Activated naive CD8-positive, alpha-beta T cell (primary cell): Measurements from ENCODE around the gene ARSG.
A peak's percentile ranks its signal among the peaks of the same experiment; 100 is the strongest.
"Not testable (repeated sequence)": the region's sequence is repeated elsewhere in the genome, so short reads cannot be mapped to it uniquely, and the experiment has no call there.

Source experiments
- H3K27ac Mint-ChIP-seq: one replicate; pipeline ENCODE4 v1.8.0; 2021; ENCODE audit warnings: mixed read lengths
- H3K27me3 Mint-ChIP-seq: one replicate; pipeline ENCODE4 v1.8.0; 2021; ENCODE audit warnings: mixed read lengths
- H3K36me3 Mint-ChIP-seq: one replicate; pipeline ENCODE4 v1.8.0; 2021; ENCODE audit warnings: mixed read lengths
- H3K4me1 Mint-ChIP-seq: one replicate; pipeline ENCODE4 v1.8.0; 2021; ENCODE audit warnings: low read depth, mixed read lengths
- H3K4me3 Mint-ChIP-seq: one replicate; pipeline ENCODE4 v1.8.0; 2021; ENCODE audit warnings: mild to moderate bottlenecking, mixed read lengths
- H3K9me3 Mint-ChIP-seq: one replicate; pipeline ENCODE4 v1.8.0; 2021; ENCODE audit warnings: low read depth, mixed read lengths

ARSG gene

GRCh38 chr17:68325961-68326360 is 34.7 kb downstream of the ARSG start:
- no peak overlapping the region for H3K27ac Mint-ChIP-seq
- H3K27me3 Mint-ChIP-seq = no peaks in the 10 kb centered on the region
- H3K4me3 Mint-ChIP-seq = no peak overlapping the region
- H3K36me3 Mint-ChIP-seq = peaks cover 3% of the 10 kb centered on the region
- H3K9me3 Mint-ChIP-seq = no peaks in the 10 kb centered on the region
- H3K4me1 Mint-ChIP-seq = peaks cover 20% of the 10 kb centered on the region

DNA sequence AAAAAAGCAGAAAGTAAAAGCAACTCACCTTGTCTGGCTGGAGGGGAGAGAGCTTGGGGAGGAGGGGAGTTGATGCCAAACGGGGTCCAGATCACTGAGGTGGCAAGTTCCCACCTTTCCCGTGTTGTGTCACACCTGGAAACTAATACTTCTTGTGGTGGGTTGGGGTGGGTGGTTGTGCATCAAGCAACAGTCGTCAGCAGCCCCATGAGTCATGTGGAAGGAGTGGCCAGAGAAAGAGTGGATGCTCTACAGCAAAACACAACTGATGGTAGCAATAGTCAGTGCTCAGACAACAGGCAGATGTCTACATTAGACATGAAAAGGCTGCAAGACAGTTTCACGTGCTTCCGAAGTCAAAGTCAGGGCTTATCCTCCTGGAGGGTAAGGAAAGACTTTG is 35.4 kb downstream of the ARSG start:
- Mint-ChIP-seq H3K4me1 (peaks cover 20% of the 10 kb centered on the region), H3K27ac (no peak overlapping the region), H3K36me3 (peaks cover 4% of the 10 kb centered on the region), H3K9me3 (no peaks in the 10 kb centered on the region), H3K27me3 (no peaks in the 10 kb centered on the region), H3K4me3 (no peak overlapping the region)

- H3K36me3 Mint-ChIP-seq = peaks cover 10% of the 10 kb centered on the region
- no peaks in the 10 kb centered on the region for H3K9me3 Mint-ChIP-seq
- H3K27me3 Mint-ChIP-seq = no peaks in the 10 kb centered on the region
- no peak overlapping the region for H3K27ac Mint-ChIP-seq
- H3K4me1 Mint-ChIP-seq = peaks cover 23% of the 10 kb centered on the region
- no peak overlapping the region for H3K4me3 Mint-ChIP-seq
Observed at GRCh38 chr17:68327823-68328557, 36.7 kb downstream of the ARSG start.

DNA sequence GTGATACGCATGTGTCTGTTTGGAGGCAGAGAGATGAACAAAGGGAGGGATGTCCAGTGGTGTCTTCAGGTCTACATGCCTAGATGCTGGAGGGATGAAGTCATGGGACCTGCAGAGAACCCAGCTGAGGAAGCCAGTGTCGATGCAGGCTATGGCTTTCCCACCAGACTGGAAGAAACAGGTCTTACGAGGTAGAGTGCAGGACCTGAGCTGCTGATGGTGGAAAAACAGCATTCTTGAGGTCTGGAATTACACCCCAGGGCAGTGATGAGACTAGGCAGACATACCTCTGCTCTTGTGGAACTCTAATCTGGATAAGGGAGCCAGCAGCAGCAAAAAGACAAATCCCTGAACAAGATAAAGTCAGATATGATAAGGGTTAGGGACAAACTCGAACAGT is 37.4 kb downstream of the ARSG start:
- Mint-ChIP-seq H3K27me3 (no peaks in the 10 kb centered on the region), H3K9me3 (no peaks in the 10 kb centered on the region), H3K36me3 (peaks cover 10% of the 10 kb centered on the region), H3K27ac (no peak overlapping the region), H3K4me3 (no peak overlapping the region), H3K4me1 (peaks cover 22% of the 10 kb centered on the region)

GRCh38 chr17:68329331-68329730 is 38.0 kb downstream of the ARSG start:
- H3K4me1 Mint-ChIP-seq = peaks cover 19% of the 10 kb centered on the region
- H3K27me3 Mint-ChIP-seq = no peaks in the 10 kb centered on the region
- H3K4me3 Mint-ChIP-seq = no peak overlapping the region
- no peaks in the 10 kb centered on the region for H3K9me3 Mint-ChIP-seq
- peaks cover 10% of the 10 kb centered on the region for H3K36me3 Mint-ChIP-seq
- no peak overlapping the region for H3K27ac Mint-ChIP-seq

GRCh38 chr17:68331932-68332331 is 40.6 kb downstream of the ARSG start:
- not testable (repeated sequence) for H3K9me3 Mint-ChIP-seq, H3K27ac Mint-ChIP-seq, H3K4me3 Mint-ChIP-seq, H3K27me3 Mint-ChIP-seq
- peaks cover 10% of the 10 kb centered on the region for H3K36me3 Mint-ChIP-seq
- peaks cover 11% of the 10 kb centered on the region for H3K4me1 Mint-ChIP-seq

GRCh38 chr17:68334393-68334792 is 43.1 kb downstream of the ARSG start:
- Mint-ChIP-seq H3K27me3 (no peaks in the 10 kb centered on the region), H3K4me1 (peaks cover 9% of the 10 kb centered on the region), H3K4me3 (no peak overlapping the region), H3K9me3 (no peaks in the 10 kb centered on the region), H3K36me3 (peaks cover 10% of the 10 kb centered on the region), H3K27ac (no peak overlapping the region)

GRCh38 chr17:68341482-68341881 is 50.2 kb downstream of the ARSG start:
- Mint-ChIP-seq H3K27ac (no peak overlapping the region), H3K4me3 (no peak overlapping the region), H3K9me3 (no peaks in the 10 kb centered on the region), H3K4me1 (peaks cover 40% of the 10 kb centered on the region), H3K27me3 (no peaks in the 10 kb centered on the region), H3K36me3 (no peaks in the 10 kb centered on the region)

DNA sequence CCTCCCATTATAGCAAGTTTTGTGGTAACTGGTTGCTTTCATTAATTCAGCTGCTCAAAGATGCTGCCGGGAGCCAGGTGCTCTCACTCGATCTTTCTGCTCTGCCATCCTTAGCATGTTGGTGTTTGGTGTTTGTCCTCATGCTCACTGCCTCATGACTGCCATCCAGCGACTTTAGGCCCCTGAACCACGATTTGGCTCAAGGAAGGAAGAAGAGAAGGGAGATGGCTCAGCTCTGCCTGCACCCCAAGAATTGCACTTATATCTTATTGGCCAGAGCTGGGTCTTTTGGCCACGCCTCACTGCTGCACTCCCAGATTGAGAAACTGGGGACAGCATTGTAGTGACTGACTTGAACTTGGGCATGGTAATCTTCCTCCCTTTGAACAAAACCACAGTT is 52.7 kb downstream of the ARSG start:
- peak overlapping the region; percentile 38 for H3K4me3 Mint-ChIP-seq
- no peaks in the 10 kb centered on the region for H3K36me3 Mint-ChIP-seq
- no peaks in the 10 kb centered on the region for H3K27me3 Mint-ChIP-seq
- H3K4me1 Mint-ChIP-seq = peaks cover 63% of the 10 kb centered on the region
- H3K9me3 Mint-ChIP-seq = no peaks in the 10 kb centered on the region
- H3K27ac Mint-ChIP-seq = peak overlapping the region; percentile 86

DNA sequence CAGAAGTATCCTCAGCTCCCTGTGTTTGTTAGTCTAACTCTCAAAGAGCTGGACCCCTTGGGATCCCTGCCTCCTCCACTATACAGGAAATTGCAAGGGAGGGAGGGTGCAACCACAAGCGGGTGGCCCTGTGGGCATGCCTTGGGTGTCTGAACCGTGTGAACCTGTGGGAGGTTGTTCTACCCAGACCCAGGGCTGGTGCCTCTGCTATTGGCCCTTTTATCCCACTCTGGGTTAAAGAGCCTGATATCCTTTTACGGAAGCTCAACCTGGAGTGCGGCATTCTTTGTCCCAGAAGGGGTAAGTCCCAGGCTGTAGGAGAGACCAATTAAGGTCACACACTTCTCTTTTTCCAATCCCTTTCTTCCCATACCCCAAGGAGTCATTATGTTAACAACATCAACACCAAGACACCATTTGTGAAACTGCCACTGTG is 53.4 kb downstream of the ARSG start:
- Mint-ChIP-seq H3K4me1 (peaks cover 65% of the 10 kb centered on the region), H3K36me3 (peaks cover 2% of the 10 kb centered on the region), H3K27me3 (no peaks in the 10 kb centered on the region), H3K27ac (peak overlapping the region; percentile 86), H3K9me3 (no peaks in the 10 kb centered on the region), H3K4me3 (peak overlapping the region; percentile 36)

- Mint-ChIP-seq H3K27me3 (no peaks in the 10 kb centered on the region), H3K27ac (peak overlapping the region; percentile 96), H3K4me3 (peak overlapping the region; percentile 76), H3K4me1 (peaks cover 67% of the 10 kb centered on the region), H3K9me3 (no peaks in the 10 kb centered on the region), H3K36me3 (peaks cover 2% of the 10 kb centered on the region)
Observed at GRCh38 chr17:68346448-68346847, 55.2 kb downstream of the ARSG start.

DNA sequence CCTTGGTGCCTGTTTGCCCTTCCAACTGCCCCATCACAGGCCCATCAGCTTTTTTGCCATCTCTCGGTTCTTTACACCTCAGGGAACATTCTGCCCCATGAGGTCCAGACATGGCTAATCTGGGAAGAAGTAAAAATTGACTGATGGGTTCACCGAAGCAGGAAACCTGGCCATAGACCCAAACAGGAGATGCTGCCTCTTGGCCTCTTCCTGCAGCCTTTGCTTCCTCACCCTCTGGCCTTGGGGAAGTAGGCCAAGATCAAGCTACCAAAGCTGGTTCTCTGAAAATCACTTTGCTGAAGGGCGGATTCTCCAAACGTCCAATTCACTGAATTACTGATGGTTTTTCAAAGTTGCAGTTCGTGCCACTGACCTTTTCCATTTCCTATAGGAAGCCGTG is 56.1 kb downstream of the ARSG start:
- no peaks in the 10 kb centered on the region for H3K27me3 Mint-ChIP-seq
- peak overlapping the region; percentile 76 for H3K4me3 Mint-ChIP-seq
- H3K4me1 Mint-ChIP-seq = peaks cover 76% of the 10 kb centered on the region
- H3K9me3 Mint-ChIP-seq = no peaks in the 10 kb centered on the region
- peaks cover 2% of the 10 kb centered on the region for H3K36me3 Mint-ChIP-seq
- H3K27ac Mint-ChIP-seq = peak overlapping the region; percentile 96

- Mint-ChIP-seq H3K9me3 (no peaks in the 10 kb centered on the region), H3K4me1 (peaks cover 79% of the 10 kb centered on the region), H3K36me3 (peaks cover 3% of the 10 kb centered on the region), H3K27ac (no peak overlapping the region), H3K4me3 (no peak overlapping the region), H3K27me3 (no peaks in the 10 kb centered on the region)
Observed at GRCh38 chr17:68349157-68349556, 57.9 kb downstream of the ARSG start.

GRCh38 chr17:68351395-68351794 is 60.1 kb downstream of the ARSG start:
- Mint-ChIP-seq H3K4me1 (peaks cover 75% of the 10 kb centered on the region), H3K9me3 (no peaks in the 10 kb centered on the region), H3K27me3 (no peaks in the 10 kb centered on the region), H3K36me3 (peaks cover 3% of the 10 kb centered on the region), H3K27ac (no peak overlapping the region), H3K4me3 (no peak overlapping the region)

- Mint-ChIP-seq H3K4me1 (peaks cover 75% of the 10 kb centered on the region), H3K9me3 (no peaks in the 10 kb centered on the region), H3K36me3 (peaks cover 3% of the 10 kb centered on the region), H3K27ac (no peak overlapping the region), H3K4me3 (no peak overlapping the region), H3K27me3 (no peaks in the 10 kb centered on the region)
Observed at GRCh38 chr17:68352041-68352440, 60.7 kb downstream of the ARSG start.

GRCh38 chr17:68352671-68353070 is 61.4 kb downstream of the ARSG start:
- H3K27ac Mint-ChIP-seq, H3K36me3 Mint-ChIP-seq, H3K9me3 Mint-ChIP-seq, H3K4me3 Mint-ChIP-seq, H3K27me3 Mint-ChIP-seq: not testable (repeated sequence)
- peaks cover 75% of the 10 kb centered on the region for H3K4me1 Mint-ChIP-seq
